Mammary epithelial cell (primary cell): ENCODE results near the gene CIBAR2.

Experiments used
- CTCF ChIP-seq, 2 donors: IDR thresholded peaks in 1 of 2; conservative IDR thresholded peaks in 1 of 2; 2 replicates each; pipeline ENCODE4 v1.5.1; 2011 to 2012; ENCODE audit warnings: inconsistent platforms in 2 of 2, low read length in 2 of 2, mild to moderate bottlenecking in 2 of 2, control low read depth in 1 of 2, low read depth in 1 of 2; ENCODE audit not compliant: insufficient read depth in 1 of 2; ENCODE audit errors: extremely low read depth in 1 of 2
- EZH2 ChIP-seq: IDR thresholded peaks from 2 replicates; pipeline ENCODE4 v1.6.1; 2012; ENCODE audit warnings: low read length, inconsistent platforms, borderline replicate concordance

GRCh38 chr16:85113168-85113733, 979 bp upstream of the CIBAR2 start:
- TF ChIP-seq CTCF (conservative IDR thresholded peaks at IDR 0.05 in 1 of 2, IDR thresholded peaks at IDR 0.05 in 1 of 2; ENCODE audit: extremely low read depth in 1 of 2, insufficient read depth in 1 of 2, low read depth in 1 of 2, low read length in 2 of 2) = no peak
- no peak for TF ChIP-seq EZH2
